Upper lobe of left lung (tissue), 4 donors: ENCODE results near the gene SPTBN5.

ENCODE experiments used
- CTCF ChIP-seq, 6 experiments: fragments of 450-650 bp in 4 of 6; fragments of 200-600 bp in 2 of 6; sonication (generic) in 2 of 6; IDR thresholded peaks; one replicate each; pipeline ENCODE4 v1.5.1; 2016 to 2019; ENCODE audit warnings: antibody characterized with exemption in 6 of 6
- EP300 ChIP-seq, 4 donors: sonication (generic); formaldehyde crosslinking; IDR thresholded peaks; one replicate each; pipeline ENCODE4 v1.5.1; 2017; ENCODE audit warnings: antibody characterized with exemption in 4 of 4, control low read depth in 2 of 4
- POLR2A ChIP-seq, 4 donors: fragments of 450-650 bp; IDR thresholded peaks; one replicate each; pipeline ENCODE4 v1.5.1; 2016 to 2017; ENCODE audit warnings: antibody characterized with exemption in 4 of 4, mild to moderate bottlenecking in 2 of 4
- POLR2AphosphoS5 ChIP-seq, 2 donors: sonication (generic); formaldehyde crosslinking; IDR thresholded peaks; one replicate each; pipeline ENCODE4 v1.5.1; 2017; ENCODE audit warnings: antibody characterized with exemption in 2 of 2

GRCh38 chr15:41942886-41943285 lies 49.0 kb upstream of the SPTBN5 start:
- no peak for TF ChIP-seq CTCF (IDR thresholded peaks at IDR 0.05)
- TF ChIP-seq POLR2A (IDR thresholded peaks at IDR 0.05): no peak
- no peak for TF ChIP-seq POLR2AphosphoS5 (IDR thresholded peaks at IDR 0.05)
- no peak for TF ChIP-seq EP300 (IDR thresholded peaks at IDR 0.05)
